ENCODE measurements around the gene COL4A1.

- TF ChIP-seq POLR2A (IDR thresholded peaks at IDR 0.05), result no peak
- no peak for TF ChIP-seq CTCF (IDR thresholded peaks at IDR 0.05)
These were observed 2.7 kb downstream of the COL4A1 start for GRCh38 chr13:110304256-110304655.
